ENCODE data around the gene PIK3R1.

DNA sequence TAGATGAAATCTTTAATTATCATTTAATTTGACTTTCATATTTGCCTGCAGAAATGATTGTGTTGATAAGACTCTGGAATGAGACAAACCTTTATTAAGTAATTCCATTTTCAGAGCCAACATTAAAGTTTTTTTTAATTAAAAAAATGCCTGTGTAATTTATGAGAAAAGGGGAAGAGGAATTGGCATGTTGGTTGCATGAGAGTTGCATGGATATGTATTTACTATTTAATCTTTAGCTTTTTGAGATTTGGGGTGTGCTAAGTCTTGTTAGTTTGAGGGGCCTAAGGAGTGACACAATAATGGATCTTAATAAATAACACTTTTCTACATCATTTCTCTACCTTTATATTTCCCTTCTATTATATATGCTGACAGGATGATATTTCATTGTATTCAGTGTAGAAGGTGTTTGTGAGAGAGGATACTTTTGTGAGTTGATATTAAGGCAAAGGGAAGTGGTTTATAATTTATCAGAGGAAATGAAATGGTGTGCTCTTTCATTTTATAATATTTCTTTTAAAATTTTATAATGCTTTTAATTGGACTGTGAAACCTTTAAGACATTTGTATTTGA lies 54.9 kb downstream of the PIK3R1 start:
- TF ChIP-seq CTCF (conservative IDR thresholded peaks at IDR 0.05; ENCODE audit: low read depth, low read length) (no peak), EZH2 (IDR thresholded peaks at IDR 0.05; ENCODE audit: low read length, unreplicated experiment) (no peak), EZH2phosphoT487 (IDR thresholded peaks at IDR 0.05; ENCODE audit: borderline replicate concordance, low read length) (no peak)

Data from PC-3 (cell line).